IMR-90 (cell line): ENCODE results near the gene TBX4.
"Not testable (repeated sequence)": the region's sequence is repeated elsewhere in the genome, so short reads cannot be mapped to it uniquely, and the experiment has no call there.

Experiments
- CEBPB ChIP-seq: IDR thresholded peaks from 2 replicates; pipeline ENCODE4 v1.6.1; 2012; ENCODE audit warnings: low read depth, low read length, improper control_type of control experiment
- MXI1 ChIP-seq: IDR thresholded peaks from 2 replicates; pipeline ENCODE4 v1.6.1; 2012; ENCODE audit warnings: low read depth, mild to moderate bottlenecking, low read length, moderate library complexity, borderline replicate concordance
- POLR2A ChIP-seq: IDR thresholded peaks from 2 replicates; pipeline ENCODE4 v1.6.1; 2012; ENCODE audit warnings: mild to moderate bottlenecking, low read depth, low read length
- RAD21 ChIP-seq: IDR thresholded peaks from 2 replicates; pipeline ENCODE4 v1.6.1; 2012; ENCODE audit warnings: low read length, improper control_type of control experiment
- RCOR1 ChIP-seq: IDR thresholded peaks from 2 replicates; pipeline ENCODE4 v1.6.1; 2012; ENCODE audit warnings: mild to moderate bottlenecking, low read length, improper control_type of control experiment; ENCODE audit not compliant: insufficient replicate concordance
- RFX5 ChIP-seq: IDR thresholded peaks from 2 replicates; pipeline ENCODE4 v1.8.0; 2012; ENCODE audit warnings: low read depth, mild to moderate bottlenecking, low read length, moderate library complexity
- SMC3 ChIP-seq: fragments of 150-350 bp; IDR thresholded peaks from 2 replicates; pipeline ENCODE4 v1.6.1; 2016; ENCODE audit warnings: low read depth, mild to moderate bottlenecking, antibody characterized with exemption, low read length, moderate library complexity
- TF ChIP-seq, protein P1 (sequence below): conservative IDR thresholded peaks from 2 replicates; pipeline ENCODE4 v1.5.1; 2012; ENCODE audit warnings: mild to moderate bottlenecking, low read depth, low read length, improper control_type of control experiment
- TF ChIP-seq, protein P2 (sequence below): fragments of 150-350 bp; IDR thresholded peaks from 2 replicates; pipeline ENCODE4 v1.6.1; 2017; ENCODE audit warnings: mild to moderate bottlenecking, antibody characterized with exemption, low read length, low read depth

DNA sequence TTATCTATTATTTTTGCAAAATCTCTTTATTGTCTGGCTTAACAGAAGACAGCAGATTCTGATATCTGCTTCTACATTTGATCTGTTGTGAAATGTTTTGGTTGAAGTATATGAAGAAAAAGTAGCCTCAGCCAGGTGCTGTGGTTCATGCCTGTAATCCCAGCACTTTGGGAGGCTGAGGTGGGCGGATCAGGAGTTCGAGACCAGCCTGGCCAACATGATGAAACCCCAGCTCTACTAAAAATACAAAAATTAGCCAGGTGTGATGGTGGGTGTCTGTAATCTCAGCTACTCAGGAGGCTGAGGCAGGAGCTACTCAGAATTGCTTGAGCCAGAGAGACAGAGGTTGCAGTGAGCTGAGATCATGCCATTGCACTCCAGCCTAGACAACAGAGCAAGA lies 75.2 kb downstream of the TBX4 start:
- TF ChIP-seq, protein P1, sequence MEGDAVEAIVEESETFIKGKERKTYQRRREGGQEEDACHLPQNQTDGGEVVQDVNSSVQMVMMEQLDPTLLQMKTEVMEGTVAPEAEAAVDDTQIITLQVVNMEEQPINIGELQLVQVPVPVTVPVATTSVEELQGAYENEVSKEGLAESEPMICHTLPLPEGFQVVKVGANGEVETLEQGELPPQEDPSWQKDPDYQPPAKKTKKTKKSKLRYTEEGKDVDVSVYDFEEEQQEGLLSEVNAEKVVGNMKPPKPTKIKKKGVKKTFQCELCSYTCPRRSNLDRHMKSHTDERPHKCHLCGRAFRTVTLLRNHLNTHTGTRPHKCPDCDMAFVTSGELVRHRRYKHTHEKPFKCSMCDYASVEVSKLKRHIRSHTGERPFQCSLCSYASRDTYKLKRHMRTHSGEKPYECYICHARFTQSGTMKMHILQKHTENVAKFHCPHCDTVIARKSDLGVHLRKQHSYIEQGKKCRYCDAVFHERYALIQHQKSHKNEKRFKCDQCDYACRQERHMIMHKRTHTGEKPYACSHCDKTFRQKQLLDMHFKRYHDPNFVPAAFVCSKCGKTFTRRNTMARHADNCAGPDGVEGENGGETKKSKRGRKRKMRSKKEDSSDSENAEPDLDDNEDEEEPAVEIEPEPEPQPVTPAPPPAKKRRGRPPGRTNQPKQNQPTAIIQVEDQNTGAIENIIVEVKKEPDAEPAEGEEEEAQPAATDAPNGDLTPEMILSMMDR, result not testable (repeated sequence)
- TF ChIP-seq, protein P2, sequence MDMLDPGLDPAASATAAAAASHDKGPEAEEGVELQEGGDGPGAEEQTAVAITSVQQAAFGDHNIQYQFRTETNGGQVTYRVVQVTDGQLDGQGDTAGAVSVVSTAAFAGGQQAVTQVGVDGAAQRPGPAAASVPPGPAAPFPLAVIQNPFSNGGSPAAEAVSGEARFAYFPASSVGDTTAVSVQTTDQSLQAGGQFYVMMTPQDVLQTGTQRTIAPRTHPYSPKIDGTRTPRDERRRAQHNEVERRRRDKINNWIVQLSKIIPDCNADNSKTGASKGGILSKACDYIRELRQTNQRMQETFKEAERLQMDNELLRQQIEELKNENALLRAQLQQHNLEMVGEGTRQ, result not testable (repeated sequence)
- TF ChIP-seq POLR2A, RFX5, RAD21, SMC3, MXI1, RCOR1, CEBPB: not testable (repeated sequence)
